HK-2 (cell line): Measurements from ENCODE around the gene EIPR1.
"Not testable (repeated sequence)": the region's sequence is repeated elsewhere in the genome, so short reads cannot be mapped to it uniquely, and the experiment has no call there.

ENCODE experiments used
- DNase-seq: peaks from one replicate; pipeline ENCODE4 v3.0.0-alpha.2; 2018; ENCODE audit not compliant: unreplicated experiment

EIPR1 gene

DNA sequence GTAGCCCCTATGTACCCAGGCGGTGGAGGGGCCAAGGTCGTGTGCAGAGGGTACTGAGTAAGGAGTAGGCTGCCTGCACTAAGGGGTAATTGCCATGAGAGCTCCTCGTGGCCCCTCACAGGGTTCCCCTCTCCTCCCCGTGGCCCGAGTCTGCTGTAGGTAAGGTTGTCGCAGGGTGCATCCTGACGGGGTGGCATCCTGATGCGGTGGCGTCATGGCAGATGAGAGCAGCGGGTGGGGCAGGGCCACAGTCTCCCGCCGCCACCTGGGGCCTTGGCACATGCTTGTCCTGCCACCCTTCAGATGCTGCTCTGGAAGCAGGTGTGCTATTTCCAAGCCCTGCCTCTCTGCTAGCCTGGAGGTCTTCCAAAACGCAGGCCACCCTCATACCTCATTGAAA is 89.7 kb downstream of the EIPR1 start:
- no peak for DNase-seq

DNA sequence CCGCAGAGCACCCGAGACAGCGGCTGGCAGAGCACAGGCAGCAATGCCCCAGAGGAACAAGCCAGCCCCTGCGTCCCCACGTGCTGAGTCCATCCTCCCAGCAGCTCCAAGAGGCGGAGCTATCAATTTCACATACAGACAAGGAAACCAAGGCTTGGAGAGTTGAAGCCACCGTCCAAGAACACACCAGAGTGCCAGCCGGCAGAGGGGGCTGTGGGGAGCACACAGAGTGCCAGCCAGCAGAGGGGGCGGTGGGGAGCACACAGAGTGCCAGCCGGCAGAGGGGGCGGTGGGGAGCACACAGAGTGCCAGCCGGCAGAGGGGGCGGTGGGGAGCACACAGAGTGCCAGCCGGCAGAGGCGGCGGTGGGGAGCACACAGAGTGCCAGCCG is 91.0 kb downstream of the EIPR1 start:
- not testable (repeated sequence) for DNase-seq

DNA sequence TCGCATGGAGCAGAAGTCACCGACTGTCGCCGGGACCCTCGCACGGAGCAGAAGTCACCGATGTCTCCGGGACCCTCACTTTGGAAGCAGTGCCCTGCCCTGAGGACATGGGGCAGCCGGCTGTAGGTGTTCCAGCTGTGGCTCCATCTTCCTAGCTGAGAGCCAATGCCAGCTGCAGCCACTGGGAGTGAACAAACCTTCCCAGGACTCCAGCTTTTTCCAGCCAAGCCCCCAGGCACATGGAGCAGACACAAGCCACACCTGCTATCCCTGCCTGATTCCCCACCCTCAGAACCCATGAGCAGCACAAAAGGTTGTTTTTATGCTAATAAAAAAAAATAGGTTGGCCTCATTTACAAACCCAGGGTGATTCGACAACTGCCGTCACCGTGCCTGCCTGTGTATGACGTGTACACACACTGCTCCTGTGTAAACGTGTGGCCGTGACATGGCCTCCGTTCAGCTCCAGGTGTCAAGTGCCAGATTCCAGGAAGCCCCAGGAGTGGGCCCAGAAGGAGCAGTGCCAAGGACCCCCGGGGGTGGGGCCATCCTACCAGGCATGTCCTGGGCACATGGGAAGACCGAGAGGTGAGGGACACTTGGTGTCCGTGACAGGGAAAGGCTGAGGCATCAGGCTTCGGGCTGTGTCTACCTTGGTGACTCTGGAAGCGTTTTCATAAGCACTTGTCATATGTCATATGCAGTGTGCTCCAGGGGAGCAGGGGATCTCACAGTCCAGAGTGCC is 91.5 kb downstream of the EIPR1 start:
- no peak for DNase-seq

DNA sequence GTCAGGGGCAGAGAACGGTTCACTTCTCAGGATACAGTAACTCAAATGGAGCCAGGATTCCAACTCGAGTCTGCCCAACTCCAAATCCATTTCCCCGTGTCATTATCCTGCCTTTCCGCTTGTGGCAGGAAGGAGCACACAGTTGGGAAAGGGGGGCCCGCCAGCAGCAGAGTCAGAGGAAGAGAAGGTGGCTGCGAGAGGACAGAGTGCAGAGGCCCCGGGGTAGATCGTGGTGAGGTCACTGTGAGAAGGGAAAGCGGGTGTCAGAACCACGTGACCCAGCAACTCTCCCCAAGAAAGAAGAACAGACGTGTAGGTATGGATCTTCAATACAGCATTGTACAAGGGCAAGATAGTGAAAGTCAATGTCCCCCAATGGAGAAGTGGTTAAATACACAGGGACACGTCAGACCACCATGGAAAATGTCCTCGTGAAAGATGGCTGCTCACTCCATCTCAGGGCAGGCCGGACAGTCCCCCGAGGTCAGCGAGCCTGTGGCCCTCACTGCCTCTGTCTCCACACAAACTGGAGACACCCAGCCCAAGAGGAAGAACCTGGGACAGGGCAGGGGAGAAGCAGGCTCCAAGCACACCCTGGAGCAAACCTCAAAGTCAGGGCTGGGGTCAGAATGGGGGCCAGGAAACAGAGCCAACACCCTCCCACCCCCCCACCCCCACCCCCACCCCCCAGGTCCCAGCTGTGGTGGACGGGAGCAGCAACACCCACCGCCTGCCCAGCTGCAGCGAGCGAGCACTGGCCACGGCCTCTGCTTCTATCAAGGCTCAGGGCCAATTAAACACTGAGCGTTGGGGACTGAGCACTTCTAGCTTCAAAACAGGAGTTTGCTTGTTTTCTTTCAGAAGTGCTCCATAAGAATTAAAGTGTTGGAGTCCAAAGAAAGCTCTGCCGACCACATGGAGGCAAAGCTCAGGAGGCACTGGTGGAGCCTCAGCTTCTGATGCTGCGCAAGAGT is 92.7 kb downstream of the EIPR1 start:
- no peak for DNase-seq

DNA sequence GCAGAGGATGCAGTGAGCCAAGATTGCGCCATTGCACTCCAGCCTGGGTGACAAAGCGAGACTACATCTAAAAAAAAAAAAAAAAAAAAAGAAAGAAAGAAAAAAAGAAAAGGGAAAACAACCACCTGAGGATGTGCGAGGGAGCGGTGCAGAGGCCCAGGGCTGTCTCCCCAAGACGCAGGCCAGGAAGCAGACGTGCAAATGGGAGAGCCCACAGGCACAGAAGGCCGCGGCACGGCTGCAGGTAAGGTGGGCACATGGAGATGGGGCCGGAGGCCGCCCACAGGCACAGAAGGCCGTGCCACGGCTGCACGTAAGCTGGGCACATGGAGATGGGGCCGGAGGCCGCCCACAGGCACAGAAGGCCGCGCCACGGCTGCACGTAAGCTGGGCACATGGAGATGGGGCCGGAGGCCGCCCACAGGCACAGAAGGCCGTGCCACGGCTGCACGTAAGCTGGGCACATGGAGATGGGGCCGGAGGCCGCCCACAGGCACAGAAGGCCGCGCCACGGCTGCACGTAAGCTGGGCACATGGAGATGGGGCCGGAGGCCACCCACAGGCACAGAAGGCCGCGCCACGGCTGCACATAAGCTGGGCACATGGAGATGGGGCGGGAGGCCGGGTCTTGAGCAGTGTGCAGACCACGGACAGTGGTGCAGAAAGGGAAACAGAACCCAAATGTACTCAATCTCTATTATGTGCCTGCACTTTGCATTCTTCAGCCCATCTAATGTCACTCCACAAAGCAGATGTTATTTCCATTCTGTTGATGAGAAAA is 93.6 kb downstream of the EIPR1 start:
- not testable (repeated sequence) for DNase-seq

DNA sequence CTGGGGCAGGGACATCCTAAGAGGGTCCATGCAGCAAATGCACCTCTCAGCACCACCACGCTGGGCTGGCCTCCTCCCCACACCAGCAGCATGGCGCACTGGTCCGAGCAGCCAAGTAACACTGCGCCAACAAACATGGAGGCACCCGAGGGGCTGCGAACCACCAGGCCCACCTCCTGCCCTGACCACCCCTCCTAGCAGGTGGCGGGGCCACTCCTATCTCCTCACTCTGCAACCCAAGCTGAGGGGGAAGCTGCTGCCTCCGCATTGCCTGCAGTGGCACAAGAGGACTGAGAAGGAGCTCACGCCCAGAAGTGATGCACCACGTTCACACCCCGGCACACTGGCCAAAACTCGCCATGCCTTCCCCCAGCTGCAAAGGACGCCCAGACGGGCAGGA is 94.4 kb downstream of the EIPR1 start:
- no peak for DNase-seq

DNA sequence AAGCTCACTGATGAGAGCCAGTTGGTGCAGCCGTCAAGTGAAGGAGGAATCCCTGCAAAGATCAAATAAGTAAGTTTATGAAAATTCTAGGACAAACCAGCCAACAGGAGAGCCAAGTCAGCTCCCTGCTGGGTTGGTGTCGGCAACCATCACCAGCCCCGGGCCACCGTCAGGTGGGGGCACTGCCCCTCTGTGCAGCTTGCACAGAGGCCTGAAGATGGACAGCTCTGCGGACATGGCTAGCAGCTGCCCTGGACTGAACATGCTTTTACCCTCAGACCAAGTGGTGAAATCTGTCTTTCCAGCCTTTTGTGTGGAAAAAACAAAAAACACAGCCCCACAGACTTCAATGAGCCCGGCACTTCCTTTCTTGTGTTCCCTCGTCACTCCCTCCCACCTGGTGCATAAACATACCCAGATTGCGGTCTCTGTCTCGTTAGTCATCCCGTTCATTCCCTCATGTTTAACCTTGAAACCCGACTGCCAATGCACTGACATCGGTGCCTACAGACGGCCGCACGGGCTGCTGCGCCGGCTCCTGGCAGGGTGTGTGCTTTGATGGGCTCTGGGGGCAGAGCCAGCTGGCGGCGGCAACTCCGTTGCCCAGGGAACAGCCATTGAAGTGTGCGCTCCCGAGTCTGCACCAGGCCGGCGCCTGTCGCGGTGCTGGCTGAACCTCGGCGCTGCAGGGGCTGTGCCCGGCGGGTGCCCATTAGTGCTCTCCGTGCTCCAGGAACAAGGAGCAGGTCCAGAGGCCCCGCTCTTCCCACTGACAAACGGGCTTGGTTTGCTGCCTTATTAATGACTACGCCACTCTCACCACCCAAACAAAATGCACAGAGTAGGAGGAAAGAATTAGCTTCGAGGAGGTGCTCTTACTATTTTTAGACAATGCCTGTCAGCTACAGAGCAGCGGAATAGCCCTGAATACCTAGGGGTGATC is 95.3 kb downstream of the EIPR1 start:
- peak; percentile 87 for DNase-seq

DNA sequence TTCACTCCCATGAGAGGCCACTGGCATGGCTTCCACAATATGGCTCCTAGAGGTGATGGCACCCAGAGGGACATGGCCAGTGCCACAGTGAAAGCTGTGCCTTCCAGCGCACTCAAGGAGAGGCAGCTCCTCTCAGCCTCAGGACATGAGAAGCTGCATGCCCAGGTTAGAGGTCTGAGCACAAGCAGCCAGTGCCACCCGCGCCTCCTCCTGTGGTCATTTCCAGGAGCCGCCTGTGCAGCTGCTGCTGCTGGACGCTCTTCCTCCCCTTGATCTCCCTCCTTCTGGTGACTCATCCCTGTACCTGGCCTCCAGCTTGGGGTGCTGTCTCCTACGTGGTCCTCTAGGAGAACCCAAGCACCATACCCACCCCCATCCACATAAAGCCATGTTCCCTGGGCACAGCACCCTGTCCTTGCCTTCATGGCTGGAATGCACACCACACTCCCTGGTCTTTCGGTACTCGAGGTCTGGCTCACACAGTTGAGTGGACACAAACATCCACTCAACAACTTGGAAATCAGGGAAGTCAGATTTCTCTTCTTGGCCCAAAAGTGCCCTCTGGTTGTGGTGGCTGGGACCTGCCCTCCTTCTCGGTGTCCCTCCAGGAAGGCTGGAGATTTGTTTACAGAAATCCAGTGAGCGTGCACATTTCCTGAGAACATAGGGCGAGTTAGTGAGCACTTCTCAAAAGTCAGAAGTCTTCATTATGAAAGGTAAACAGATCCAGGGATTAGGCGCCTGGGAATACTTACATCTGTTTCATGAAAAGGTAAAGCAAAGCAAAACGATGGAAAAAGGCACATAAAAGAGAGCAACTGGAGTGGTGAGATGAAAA is 96.7 kb downstream of the EIPR1 start:
- DNase-seq = no peak

DNA sequence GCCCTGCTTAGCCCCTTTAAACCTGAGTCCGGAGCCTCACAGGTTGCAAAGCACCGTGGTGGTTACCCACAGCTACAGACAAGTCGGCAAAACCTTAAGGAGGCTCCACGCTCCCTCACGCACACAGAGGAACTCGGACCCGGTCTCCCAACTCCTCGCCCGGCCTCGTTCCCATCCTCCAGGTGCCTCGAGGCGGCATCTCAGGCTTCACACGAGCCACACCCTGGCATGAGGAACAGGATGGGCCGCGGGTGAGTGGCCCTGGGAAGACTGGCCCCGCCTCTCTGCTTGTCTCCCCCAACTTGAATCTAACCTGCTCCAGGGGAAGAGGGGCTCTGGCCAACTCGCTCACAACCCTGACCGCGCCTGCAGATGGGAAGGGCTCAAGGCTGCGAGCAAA is 97.4 kb downstream of the EIPR1 start:
- no peak for DNase-seq

DNA sequence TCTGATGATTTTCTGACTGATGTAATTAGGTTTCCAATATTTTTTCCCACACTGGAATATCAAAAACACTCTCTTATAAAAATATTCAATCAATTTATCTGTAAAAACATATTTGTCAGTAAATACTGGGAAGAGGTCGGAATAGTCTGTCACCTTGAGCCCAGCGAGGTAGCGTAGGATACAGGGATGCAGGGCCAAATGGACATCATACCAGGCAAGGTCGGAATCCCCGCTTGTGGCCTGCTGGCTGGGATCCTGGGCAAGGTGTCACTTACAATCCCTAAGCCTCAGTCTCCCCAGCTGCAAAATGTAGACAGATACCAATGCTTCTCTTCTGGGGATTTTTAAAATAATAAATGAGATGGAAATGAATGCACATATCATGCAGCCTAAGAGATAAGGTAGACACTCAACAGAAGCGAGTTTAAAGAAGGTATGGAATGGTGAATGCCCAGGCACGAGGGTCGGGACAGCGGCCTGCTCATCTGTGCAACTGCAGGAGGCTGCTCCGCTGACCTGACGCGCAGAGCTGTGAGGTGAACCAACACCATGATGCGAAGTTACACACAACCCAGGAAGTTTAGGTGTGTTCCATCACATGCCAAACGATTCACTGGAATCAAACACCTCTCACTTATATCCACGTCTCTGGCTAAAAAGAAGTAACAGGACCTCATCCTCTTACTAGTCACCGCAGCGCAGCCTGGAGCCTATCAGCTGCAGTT is 98.2 kb downstream of the EIPR1 start:
- DNase-seq = no peak

DNA sequence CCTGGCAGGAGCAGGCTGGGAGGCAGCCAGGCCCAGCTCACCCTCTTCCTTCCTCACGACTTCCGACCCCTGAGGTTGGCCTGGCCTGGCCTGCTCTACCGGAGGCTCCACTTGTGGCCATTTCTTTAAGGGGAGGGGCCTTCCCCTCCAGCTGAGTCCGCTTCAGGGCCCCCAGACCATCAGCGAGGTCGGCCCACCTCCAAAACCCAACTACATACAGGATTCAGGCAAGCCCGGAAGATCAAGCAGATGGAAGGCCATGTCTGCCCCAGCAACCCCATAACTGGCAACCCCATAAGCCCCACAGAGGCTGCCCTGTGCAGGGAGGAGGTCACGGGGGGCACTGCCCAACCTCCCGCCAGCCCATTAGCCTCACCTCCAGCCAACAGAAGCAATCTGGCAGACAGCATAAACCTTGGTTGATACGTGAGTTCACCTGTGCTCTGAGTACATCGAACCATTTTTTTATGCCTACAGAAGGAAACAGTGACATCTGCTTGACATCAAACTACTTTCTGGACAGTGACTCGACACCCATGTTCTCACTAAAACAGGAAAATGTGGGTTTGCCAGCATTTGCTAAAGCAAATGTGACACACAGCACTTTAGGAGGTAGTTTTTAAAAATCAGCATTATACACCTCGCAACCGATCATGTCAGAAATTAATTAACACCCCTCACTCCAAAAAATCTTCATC is 98.9 kb downstream of the EIPR1 start:
- DNase-seq = no peak

DNA sequence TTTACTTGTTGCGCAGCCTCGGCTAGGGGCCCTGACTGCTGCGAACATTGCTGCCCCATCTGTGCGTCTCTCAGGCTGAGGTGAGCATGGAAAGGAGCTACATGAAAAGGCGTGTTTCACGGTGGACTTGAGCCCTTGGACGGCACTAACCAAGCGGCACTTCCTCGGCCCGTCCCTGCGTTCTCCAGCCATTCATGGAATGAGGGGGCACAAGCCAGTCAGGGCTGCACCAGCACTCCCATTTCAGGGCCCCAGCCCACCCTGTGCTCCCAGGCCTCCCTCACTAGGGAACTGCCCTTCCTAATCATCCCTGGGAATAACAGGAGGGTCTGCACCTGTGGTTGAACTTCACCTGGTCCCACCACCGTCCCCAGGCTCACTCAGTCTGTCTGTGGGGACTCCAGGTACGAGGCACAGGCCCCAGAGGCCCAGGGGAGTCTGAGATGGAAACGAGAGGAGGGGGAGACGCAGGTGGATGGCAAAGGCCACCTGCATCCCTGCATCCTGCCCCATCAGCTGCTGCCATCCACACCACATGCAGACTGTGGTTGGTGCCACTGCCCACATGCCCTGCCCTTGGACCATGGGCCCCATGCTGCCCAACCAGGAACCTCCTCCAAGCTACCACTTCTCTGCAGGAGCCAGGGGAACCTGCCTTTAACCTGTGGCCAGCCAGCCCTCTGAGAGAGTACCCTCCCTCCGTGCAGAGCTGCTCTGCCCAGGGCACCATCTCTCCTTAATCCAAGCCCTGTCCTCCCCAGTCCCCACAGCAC is 99.7 kb downstream of the EIPR1 start:
- no peak for DNase-seq

DNA sequence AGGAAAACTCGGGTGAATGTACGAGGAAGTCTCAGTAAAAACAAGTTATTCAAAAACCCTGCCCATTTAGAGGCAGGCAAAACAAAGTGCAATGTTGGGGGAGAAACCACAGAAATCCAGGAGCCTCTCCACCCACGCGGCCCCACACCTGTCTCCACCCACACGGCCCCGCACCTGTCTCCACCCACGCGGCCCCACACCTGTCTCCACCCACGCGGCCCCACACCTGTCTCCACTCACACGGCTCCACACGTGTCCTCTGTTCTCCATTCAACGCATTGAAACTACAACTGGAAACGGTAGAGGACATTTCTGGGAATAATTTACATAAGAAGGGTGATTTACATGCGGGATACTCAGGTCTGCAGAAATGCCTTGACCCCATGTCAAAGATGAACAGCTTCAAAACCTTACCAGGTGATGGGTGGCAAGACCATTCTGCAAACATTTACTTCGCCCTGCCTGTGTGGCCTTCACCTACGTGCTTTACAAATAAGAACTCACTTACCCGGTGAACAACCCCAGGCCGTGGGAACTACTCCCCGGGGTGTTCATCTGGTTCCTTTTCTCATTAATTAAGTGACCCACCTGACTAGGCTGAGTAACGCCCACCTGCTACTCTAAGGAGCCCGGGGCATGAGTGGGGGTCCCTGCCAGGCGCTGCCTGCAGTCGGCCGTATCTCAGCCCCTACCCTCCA is 100.4 kb downstream of the EIPR1 start:
- DNase-seq = no peak

DNA sequence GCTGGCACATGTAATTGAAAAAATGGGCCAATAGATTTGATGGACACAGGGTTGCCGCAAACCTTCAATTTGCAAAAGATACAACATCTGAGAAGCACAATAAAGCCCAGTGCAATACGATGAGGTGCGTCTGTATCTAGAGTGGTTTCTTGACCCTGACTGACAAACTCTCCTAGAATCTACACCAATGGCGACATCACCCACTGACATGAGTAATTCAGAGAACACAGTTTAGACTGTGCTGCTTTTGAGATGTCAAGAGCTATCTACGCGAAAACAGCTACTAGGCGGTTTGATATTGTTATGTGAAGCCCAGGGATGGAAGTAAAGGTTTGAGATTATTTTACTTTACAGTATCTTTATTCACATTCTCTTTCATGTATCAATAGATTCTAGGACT is 104.9 kb downstream of the EIPR1 start:
- no peak for DNase-seq

DNA sequence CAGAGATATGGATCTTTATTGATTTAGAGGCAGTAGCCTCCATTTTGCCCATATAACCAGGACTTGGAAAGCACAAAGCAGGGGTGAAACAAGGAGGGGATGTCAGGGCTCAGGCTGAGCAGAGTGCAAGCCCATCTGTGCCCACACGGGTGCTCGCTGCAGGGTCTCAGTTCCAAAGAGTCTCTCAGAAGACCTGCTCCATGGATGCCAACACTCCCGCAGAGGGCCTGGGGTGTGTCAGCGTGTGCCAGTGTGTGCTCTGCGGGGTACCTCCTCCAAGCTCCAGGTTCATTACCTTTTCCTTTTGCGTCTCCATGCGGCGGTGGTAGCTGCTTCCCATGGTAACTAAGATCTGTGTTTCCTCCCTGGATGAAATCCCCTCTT is 107.5 kb downstream of the EIPR1 start:
- DNase-seq = no peak

DNA sequence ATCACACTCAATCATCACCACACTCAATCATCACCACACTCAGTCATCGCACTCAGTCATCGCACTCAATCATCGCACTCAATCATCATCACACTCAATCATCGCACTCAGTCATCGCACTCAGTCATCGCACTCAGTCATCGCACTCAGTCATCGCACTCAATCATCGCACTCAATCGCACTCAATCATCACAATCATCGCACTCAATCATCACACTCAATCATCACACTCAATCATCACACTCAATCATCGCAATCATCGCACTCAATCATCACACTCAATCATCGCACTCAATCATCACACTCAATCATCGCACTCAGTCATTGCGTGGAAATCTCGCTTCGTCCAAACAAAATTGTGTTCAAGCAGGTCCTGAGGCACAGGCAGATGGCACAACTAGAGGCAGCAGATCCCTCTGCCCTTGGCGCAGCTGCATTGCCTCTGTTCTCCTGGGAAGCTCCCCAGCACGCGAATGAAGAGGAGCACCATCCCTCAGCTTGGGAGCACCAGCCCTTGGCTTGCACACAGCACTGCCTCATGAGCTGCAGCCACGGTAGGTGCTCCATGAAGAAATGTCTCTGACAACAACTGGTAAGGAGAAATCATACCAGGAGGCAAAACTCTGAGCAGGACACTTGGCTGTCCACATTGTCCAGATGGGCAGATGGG is 108.1 kb downstream of the EIPR1 start:
- DNase-seq = no peak

DNA sequence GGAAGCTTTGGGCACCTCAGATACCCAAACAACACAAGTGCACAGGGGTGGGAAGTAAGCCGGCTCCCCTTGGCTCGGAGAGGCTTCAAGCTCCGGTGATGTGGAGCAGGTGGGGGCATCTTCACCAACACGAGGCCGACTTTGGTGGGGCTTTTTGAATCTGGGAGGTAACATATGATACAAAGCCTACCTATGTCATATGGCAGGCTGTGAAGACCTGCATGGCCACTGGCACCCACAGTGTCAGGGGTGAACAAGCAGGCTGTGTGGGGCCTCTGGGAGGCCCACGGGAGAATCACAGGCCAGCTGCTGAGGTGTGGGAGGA is 109.0 kb downstream of the EIPR1 start:
- DNase-seq = no peak
